Stomach (tissue), 9 donors: ENCODE data around the gene ADD3. TPM values are rescaled to one million over a fixed set of nuclear protein-coding genes. Genes with fewer than 3 reads are reported as not detected.

Experiments
- DNase-seq, 2 donors: peaks; one replicate each; pipeline versions ENCODE4 v3.0.0 to v3.0.0-alpha.2; 2013 to 2019
- H3K27ac ChIP-seq, 5 donors: fragments of 200-600 bp in 4 of 5; sonication (generic) in 4 of 5; one replicate each; pipeline ENCODE4 v1.5.1; 2013 to 2019; ENCODE audit warnings: mild to moderate bottlenecking in 1 of 5, moderate library complexity in 1 of 5
- H3K27me3 ChIP-seq, 3 donors: fragments of 200-600 bp; sonication (generic); one replicate each; pipeline ENCODE4 v1.5.1; 2017 to 2019; ENCODE audit warnings: mixed run types in 1 of 3
- H3K36me3 ChIP-seq, 4 donors: fragments of 200-600 bp; sonication (generic); 1 replicate in 3 of 4; 2 replicates in 1 of 4; pipeline ENCODE4 v1.5.1; 2016 to 2019
- H3K4me1 ChIP-seq, 4 donors: fragments of 200-600 bp; sonication (generic); one replicate each; pipeline ENCODE4 v1.5.1; 2016 to 2019
- H3K4me3 ChIP-seq, 4 donors: fragments of 200-600 bp; sonication (generic) in 3 of 4; one replicate each; pipeline ENCODE4 v1.5.1; 2016 to 2019; ENCODE audit warnings: mild to moderate bottlenecking in 1 of 4
- H3K9me3 ChIP-seq, 4 donors: fragments of 200-600 bp; sonication (generic); one replicate each; pipeline ENCODE4 v1.5.1; 2016 to 2019
- CTCF ChIP-seq, 7 experiments: fragments of 450-650 bp in 4 of 7; fragments of 200-600 bp in 3 of 7; sonication (generic) in 3 of 7; IDR thresholded peaks; one replicate each; pipeline ENCODE4 v1.5.1; 2016 to 2019; ENCODE audit warnings: antibody characterized with exemption in 7 of 7, control low read depth in 2 of 7, mild to moderate bottlenecking in 1 of 7
- EP300 ChIP-seq: sonication (generic); formaldehyde crosslinking; IDR thresholded peaks from one replicate; pipeline ENCODE4 v1.6.1; 2017; ENCODE audit warnings: antibody characterized with exemption
- POLR2A ChIP-seq, 4 donors: fragments of 450-650 bp; IDR thresholded peaks; one replicate each; pipeline ENCODE4 v1.6.1; 2016; ENCODE audit warnings: antibody characterized with exemption in 4 of 4, control low read depth in 2 of 4, mild to moderate bottlenecking in 1 of 4, moderate library complexity in 1 of 4
- POLR2AphosphoS5 ChIP-seq, 3 donors: sonication (generic); formaldehyde crosslinking; IDR thresholded peaks; one replicate each; pipeline ENCODE4 v1.6.1; 2016; ENCODE audit warnings: antibody characterized with exemption in 3 of 3
- WGBS, 5 donors: extraction: QIAGEN DNeasy Blood & Tissue Kit in 3 of 5; methylation state at CpG; one replicate each; pipeline versions ENCODE4 v1.1.5 to v1.1.7; 2013 to 2018; 5-methylcytosine and 5-hydroxymethylcytosine counted together
- intact Hi-C: fragments of 100-400 bp; cut with DNase I; formaldehyde crosslinking; loops from one replicate; pipeline ENCODE4 v1.15.1; 2023; ENCODE audit warnings: low total_unique reads
- polyA plus RNA-seq, 3 donors: library from polyadenylated mRNA; stranded (reverse); fragments of 200-250 nt; gene quantifications; one replicate each; pipeline ENCODE4 v1.2.3, GENCODE V29; 2013
- total RNA-seq, 5 donors: library from RNA; depleted of rRNA; stranded (reverse); fragments of >200 nt; gene quantifications; one replicate each; pipeline versions ENCODE4 v1.1.0 to v1.2.3, GENCODE V29; 2014 to 2016
- donor health status: healthy with polysubstance abuse.
- donor health status: Bipolar disorder and iron deficiency.
- donor health status: healthy.

The ADD3 gene
- total and polyA plus RNA-seq, 8 donors, result 22.9 to 600 (median 80.3) TPM

- no peak for DNase-seq
- Histone ChIP-seq H3K27ac (no peak overlapping the region), H3K4me1 (peaks cover 18 to 58% (median 43%) of the 10 kb centered on the region in 4 donors), H3K4me3 (no peak overlapping the region), H3K9me3 (no peaks in the 10 kb centered on the region), H3K27me3 (no peaks in the 10 kb centered on the region), H3K36me3 (no peaks in the 10 kb centered on the region)
- 71 to 92% (median 89%) methylated on average over 10 of the region's 10 CpGs for WGBS, 5 donors
- intact Hi-C loops, result no loop called here
- TF ChIP-seq POLR2A (IDR thresholded peaks at IDR 0.05) (no peak), POLR2AphosphoS5 (IDR thresholded peaks at IDR 0.05) (no peak), CTCF (IDR thresholded peaks at IDR 0.05) (no peak), EP300 (no peak)
These were observed 43.5 kb upstream of the ADD3 start for GRCh38 chr10:109964318-109964717.

- intact Hi-C loops, result no loop called here
- peak in 1 of 2 donors; percentile 85 for DNase-seq
- H3K27ac ChIP-seq, result peak overlapping the region; percentile 17 to 75 (median 54)
These were observed 40.6 kb upstream of the ADD3 start for GRCh38 chr10:109966961-109967738.

GRCh38 chr10:109967739-109968088 is 40.1 kb upstream of the ADD3 start:
- Histone ChIP-seq H3K4me1 (peaks cover 12 to 73% (median 64%) of the 10 kb centered on the region in 4 donors), H3K36me3 (no peaks in the 10 kb centered on the region), H3K27ac (peak overlapping the region in 3 of 5 donors; percentile 47 to 75 (median 65)), H3K4me3 (no peak overlapping the region), H3K9me3 (no peaks in the 10 kb centered on the region), H3K27me3 (no peaks in the 10 kb centered on the region)
- intact Hi-C loops, result no loop called here
- no peak for DNase-seq
- TF ChIP-seq POLR2A (IDR thresholded peaks at IDR 0.05) (no peak), EP300 (no peak), CTCF (IDR thresholded peaks at IDR 0.05) (no peak), POLR2AphosphoS5 (IDR thresholded peaks at IDR 0.05) (no peak)

More at GRCh38 chr10:109966961-109967738, 40.6 kb upstream of the ADD3 start:
- WGBS, 5 donors, result 17 to 44% (median 25%) methylated on average over 9 of the region's 9 CpGs
- TF ChIP-seq POLR2A (IDR thresholded peaks at IDR 0.05), result no peak
- no peak for TF ChIP-seq CTCF (IDR thresholded peaks at IDR 0.05)
- TF ChIP-seq POLR2AphosphoS5 (IDR thresholded peaks at IDR 0.05), result no peak
- H3K36me3 ChIP-seq, result no peaks in the 10 kb centered on the region
- H3K4me1 ChIP-seq, result peaks cover 12 to 68% (median 60%) of the 10 kb centered on the region in 4 donors
- H3K9me3 ChIP-seq, result no peaks in the 10 kb centered on the region
- no peaks in the 10 kb centered on the region for H3K27me3 ChIP-seq
- H3K4me3 ChIP-seq, result no peak overlapping the region

GRCh38 chr10:109968953-109969759 is 38.6 kb upstream of the ADD3 start:
- TF ChIP-seq POLR2AphosphoS5 (IDR thresholded peaks at IDR 0.05) (peak in 2 of 3 donors; percentile 34 to 63), EP300 (no peak)
- 33 to 66% (median 40%) methylated on average over 14 of the region's 14 CpGs for WGBS, 5 donors
- Histone ChIP-seq H3K27me3 (no peaks in the 10 kb centered on the region), H3K27ac (peak overlapping the region in 3 of 5 donors; percentile 47 to 66 (median 54)), H3K4me1 (peaks cover 12 to 74% (median 65%) of the 10 kb centered on the region in 4 donors), H3K4me3 (no peak overlapping the region), H3K36me3 (no peaks in the 10 kb centered on the region), H3K9me3 (no peaks in the 10 kb centered on the region)
- intact Hi-C loops, result no loop called here
- peak; percentile 44 to 72 for DNase-seq
